Stimulated activated CD4-positive, alpha-beta T cell treated with anti-CD3 and anti-CD28 coated beads, Interleukin-15, amount 100 ng/mL, for 24 hours (primary cell): Measurements from ENCODE around the gene C4BPA.

Experiments
- DNase-seq: peaks from one replicate; pipeline ENCODE4 v3.0.0-alpha.2; 2020

Gene C4BPA

DNA sequence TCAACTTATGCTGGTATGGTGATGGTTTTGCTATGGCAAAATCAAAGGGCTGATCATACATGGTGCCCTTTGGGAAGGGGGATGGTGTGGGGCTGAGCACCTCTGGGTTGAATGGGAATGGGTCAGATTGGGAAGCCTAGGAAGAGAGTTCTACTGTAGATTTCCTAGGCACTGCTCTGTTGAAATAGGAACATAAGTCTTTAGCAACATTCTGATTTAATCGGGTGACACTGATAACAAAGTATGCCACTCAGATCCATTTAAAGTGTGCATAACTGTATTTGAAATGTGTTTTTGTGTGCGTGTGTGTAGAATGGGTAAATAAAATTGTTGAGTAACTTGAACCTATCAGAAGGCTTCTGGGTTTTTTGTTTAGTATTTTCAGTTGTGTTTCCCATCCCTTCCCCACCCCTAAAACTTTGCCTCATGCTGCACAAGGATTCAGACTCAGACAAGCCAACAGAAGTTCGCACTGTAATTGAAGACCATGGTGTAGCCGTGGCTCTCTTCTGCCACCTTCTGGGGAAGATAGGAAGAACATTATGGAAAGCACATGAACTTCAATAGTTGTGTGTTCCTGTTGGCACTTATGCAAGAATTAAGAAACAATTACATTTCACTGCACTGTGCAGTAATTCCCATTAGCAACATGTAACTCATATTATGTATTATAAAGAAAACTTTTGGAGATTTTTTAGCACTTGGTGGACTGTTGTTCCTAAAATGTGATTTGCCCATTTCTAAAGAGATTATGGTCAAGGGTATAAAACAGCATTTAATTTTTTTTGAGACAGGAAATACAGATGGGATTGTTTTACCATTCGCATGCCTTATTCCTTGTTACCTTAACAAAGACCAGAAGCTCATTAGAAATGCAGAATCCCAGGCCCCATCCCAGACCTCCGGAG, 26.3 kb upstream of the C4BPA start:
- DNase-seq = peak; percentile 61

GRCh38 chr1:207078578-207079132, 25.4 kb upstream of the C4BPA start:
- no peak for DNase-seq

DNA sequence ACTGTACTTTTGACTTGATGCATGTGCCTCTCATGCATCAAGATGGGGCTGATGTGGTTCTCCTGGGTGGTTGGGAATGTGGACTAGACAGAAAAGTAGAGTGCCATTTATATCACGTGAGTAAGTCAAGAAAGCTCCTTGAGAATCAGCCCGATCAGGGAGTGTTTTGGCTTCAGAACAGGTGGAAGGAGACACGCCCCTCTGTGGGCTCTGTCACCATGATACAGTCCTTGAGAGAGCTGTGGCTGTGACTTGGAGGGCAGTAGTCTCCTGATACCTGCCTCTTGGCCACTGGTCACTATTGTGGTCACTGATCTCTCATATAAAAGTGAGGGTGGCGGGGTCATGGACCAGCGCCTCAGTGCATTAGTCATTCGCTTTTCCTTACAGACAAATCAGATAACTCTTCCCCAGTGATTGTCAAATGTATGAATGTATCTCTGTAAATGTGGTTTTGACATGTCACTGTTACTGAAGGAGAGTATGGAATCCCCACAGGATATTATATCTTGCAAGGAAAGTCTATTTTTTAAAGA, 24.3 kb upstream of the C4BPA start:
- no peak for DNase-seq

DNA sequence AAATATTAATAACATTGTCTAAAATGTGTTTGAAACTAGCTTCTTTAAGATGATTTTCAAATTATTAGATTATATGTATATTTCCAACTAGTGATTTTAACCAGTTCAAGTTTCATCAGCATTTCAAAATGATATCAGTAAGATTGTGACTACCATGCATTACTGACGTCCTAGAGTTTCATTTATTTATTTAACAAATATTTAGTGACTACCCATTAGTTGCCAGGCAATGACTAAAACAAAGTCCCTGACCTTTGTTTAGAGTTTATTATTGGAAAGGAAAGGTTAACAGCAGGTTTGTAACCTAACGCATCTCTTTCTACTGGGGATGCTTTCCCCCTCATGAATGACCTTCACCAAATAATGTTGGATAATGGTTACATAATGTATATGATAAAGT, 22.9 kb upstream of the C4BPA start:
- no peak for DNase-seq

DNA sequence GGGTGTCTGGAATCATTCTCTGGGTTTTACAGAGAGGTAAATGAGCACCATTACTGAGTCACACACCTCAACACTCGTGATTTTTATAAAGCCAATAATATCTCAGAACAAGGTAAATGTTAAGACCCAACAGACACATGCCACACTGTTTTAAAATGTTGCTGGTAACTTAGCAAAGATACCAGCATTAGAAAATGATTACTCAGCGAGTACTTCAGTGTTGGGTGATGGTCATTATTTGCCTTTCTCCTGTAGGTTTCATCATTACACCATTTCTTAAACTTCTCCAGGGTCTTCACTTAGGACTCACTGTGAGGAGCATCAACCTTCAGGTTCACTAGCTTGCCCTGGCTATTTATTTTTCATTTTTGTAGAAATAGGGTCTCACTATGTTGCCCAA, 22.2 kb upstream of the C4BPA start:
- no peak for DNase-seq

DNA sequence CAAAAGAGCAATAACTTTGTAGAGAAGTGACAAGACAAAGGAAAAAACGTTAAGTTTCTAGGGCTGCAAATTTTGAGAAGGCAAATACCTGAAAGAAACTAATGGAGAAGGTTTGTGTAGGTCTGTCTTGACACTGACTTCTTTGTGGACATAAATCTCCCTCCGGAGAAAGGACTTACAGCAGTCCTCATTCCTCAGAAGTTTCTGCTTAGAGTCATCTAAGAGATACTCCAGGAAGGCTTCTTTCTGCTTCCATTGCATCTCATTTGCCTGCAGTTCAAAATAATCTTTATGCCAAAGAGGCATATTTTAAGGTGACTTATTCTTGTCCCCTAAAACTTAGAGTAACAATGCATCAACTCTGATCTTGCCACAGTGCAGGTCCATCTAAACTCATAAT, 19.8 kb upstream of the C4BPA start:
- DNase-seq = no peak

- DNase-seq = peak; percentile 60
These were observed 19.3 kb upstream of the C4BPA start for GRCh38 chr1:207084701-207085180.

- DNase-seq = no peak
These were observed 18.1 kb upstream of the C4BPA start for GRCh38 chr1:207085887-207086286.

DNA sequence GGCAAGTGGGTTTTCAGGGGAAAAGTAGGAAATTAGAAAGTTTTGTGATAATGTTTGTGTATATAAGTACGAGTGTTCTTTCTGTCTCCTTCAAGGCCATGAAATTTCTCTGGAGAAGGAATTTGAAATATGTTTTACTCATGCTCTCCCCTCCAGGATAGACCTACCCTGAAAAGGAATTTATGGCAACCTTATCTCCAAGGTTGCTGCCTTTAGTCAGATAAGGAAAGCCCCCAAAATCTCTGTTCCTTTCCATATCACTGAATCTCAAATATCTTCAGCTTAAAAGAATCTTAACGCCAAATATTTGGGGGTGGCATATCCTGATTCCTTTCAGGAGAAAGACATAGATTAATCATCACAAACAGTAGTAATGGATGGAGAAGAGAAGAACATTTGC, 15.9 kb upstream of the C4BPA start:
- no peak for DNase-seq

GRCh38 chr1:207088701-207089626, 15.1 kb upstream of the C4BPA start, which contains the start of gene C4BPB:
Gene C4BPB, plus strand, starts transcription at chr1:207088860. Its CDS starts 672 bp downstream, at chr1:207089532.
- DNase-seq = no peak

GRCh38 chr1:207089627-207090355, 14.2 kb upstream of the C4BPA start:
- no peak for DNase-seq

DNA sequence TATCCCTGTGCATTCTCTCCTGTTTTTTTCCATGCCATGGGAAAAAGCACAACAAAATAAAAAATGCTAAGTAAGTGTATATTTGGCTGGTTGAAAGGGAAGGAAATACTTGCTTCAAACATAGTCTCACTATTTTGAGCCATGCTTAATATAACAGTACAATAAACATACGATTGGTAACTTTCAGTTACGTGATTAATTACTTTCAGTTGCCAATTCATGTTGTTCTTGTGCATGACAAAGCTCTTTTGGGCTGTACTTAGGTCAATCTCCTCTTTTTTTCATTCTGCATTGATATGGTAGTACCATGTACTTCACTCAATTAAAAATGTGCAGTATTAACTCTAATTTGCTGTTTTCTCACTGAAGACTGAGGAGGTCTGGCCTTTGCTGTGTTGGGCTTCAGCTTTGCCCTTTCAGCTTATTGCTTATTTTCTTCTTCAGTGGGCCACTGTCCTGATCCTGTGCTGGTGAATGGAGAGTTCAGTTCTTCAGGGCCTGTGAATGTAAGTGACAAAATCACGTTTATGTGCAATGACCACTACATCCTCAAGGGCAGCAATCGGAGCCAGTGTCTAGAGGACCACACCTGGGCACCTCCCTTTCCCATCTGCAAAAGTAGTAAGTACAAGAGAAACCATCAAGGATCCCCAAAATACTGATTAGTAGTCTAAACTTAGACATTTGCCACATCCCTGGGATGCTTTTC, 12.7 kb upstream of the C4BPA start:
- no peak for DNase-seq

- no peak for DNase-seq
These were observed 10.1 kb upstream of the C4BPA start for GRCh38 chr1:207093944-207094343.

- peak; percentile 55 for DNase-seq
These were observed 6.1 kb upstream of the C4BPA start for GRCh38 chr1:207097871-207098324.

- no peak for DNase-seq
These were observed 2.3 kb upstream of the C4BPA start for GRCh38 chr1:207101720-207102119.

- no peak for DNase-seq
These were observed 1.9 kb upstream of the C4BPA start for GRCh38 chr1:207102146-207102545.

- no peak for DNase-seq
These were observed 1.4 kb upstream of the C4BPA start for GRCh38 chr1:207102659-207103058.

GRCh38 chr1:207109004-207109403, 5.0 kb downstream of the C4BPA start:
- DNase-seq = no peak

DNA sequence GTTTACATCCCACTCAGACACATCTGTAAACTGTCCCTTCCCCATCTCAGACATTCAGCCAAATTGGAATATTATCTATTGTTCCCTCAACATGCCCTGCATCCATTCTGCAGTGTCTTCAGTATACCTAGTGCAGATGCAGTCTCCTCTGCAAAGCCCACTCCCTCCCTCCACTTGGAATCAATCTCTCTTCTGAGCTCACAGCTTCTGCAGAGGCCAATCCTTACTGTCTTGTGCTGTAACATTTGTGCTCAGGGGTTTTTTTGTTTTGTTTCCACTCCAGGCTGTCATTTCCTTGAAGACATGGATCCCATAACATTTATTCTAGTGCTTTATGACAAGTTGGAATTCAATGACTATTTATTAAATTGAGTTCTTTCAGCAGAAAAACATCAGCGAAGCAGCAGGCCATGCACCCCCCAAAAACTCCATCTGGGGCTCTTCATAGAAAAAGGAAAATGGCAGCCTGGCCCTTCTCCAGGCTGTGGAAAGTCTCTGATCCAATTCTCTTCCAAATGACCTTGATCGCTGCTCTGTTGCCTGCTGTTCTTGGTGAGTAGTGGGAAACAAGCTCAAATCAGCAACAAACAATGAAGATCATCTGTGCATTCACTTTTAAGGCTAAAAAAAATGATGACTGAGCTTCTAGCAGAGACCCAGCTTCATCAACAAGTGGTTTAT, 8.7 kb downstream of the C4BPA start:
- no peak for DNase-seq

GRCh38 chr1:207115269-207115668, 11.2 kb downstream of the C4BPA start:
- no peak for DNase-seq

DNA sequence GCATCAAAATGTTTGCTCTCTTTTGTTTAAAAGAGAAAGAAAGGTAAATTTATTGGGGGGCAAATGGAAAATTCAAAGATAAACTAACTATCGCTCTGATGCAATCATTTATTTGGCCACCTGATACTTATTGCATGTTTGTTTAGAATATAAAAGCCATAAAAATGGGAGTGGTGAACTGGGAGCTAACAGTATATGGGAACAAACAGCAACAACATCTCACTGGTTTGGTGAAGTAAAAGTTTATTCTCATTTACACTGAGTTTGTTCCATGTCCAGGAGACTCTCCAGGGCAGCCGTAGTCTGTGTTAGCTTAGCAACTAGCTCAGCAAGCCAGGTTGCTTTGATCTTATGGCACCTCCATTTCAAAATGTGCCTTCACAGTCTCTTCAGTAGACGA, 20.4 kb downstream of the C4BPA start:
- DNase-seq = no peak
